Vagina (tissue), 2 donors: ENCODE results near the gene CDH13. TPM values are rescaled to one million over a fixed set of nuclear protein-coding genes. Genes with fewer than 3 reads are reported as not detected.

ENCODE experiments used
- DNase-seq, 2 donors: peaks; one replicate each; pipeline ENCODE4 v3.0.0-alpha.2; 2017; ENCODE audit errors: extremely low spot score in 2 of 2
- H3K27ac ChIP-seq: fragments of 200-600 bp; sonication (generic); one replicate; pipeline ENCODE4 v1.5.1; 2019
- H3K27me3 ChIP-seq: fragments of 200-600 bp; sonication (generic); one replicate; pipeline ENCODE4 v1.5.1; 2019
- H3K36me3 ChIP-seq, 2 donors: fragments of 200-600 bp; sonication (generic); one replicate each; pipeline ENCODE4 v1.5.1; 2017 to 2019
- H3K4me1 ChIP-seq: fragments of 200-600 bp; sonication (generic); one replicate; pipeline ENCODE4 v1.5.1; 2019
- H3K4me3 ChIP-seq, 2 donors: fragments of 200-600 bp; sonication (generic); 1 replicate in 1 of 2; 2 replicates in 1 of 2; pipeline ENCODE4 v1.5.1; 2016 to 2019
- H3K9me3 ChIP-seq: fragments of 200-600 bp; sonication (generic); one replicate; pipeline ENCODE4 v1.5.1; 2019
- POLR2A ChIP-seq, 2 donors: fragments of 450-650 bp; IDR thresholded peaks; one replicate each; pipeline ENCODE4 v1.6.1; 2017; ENCODE audit warnings: antibody characterized with exemption in 2 of 2, mild to moderate bottlenecking in 2 of 2, moderate library complexity in 2 of 2
- POLR2AphosphoS5 ChIP-seq, 2 donors: sonication (generic); formaldehyde crosslinking; IDR thresholded peaks; one replicate each; pipeline ENCODE4 v1.9.0; 2017; ENCODE audit warnings: antibody characterized with exemption in 2 of 2, mild to moderate bottlenecking in 2 of 2, low read depth in 1 of 2; ENCODE audit not compliant: insufficient read depth in 1 of 2
- intact Hi-C: fragments of 100-400 bp; cut with DNase I; formaldehyde crosslinking; loops from one replicate; pipeline ENCODE4 v1.15.1; 2023
- total RNA-seq: library from RNA; depleted of rRNA; stranded (reverse); fragments of >200 nt; gene quantifications from one replicate; pipeline ENCODE4 v1.2.3, GENCODE V29; 2016
- TF ChIP-seq, protein P1 (sequence below), 3 experiments: fragments of 450-650 bp in 2 of 3; fragments of 200-600 bp in 1 of 3; sonication (generic) in 1 of 3; IDR thresholded peaks; one replicate each; pipeline ENCODE4 v1.5.1; 2017 to 2019; ENCODE audit warnings: antibody characterized with exemption in 3 of 3, mild to moderate bottlenecking in 2 of 3, moderate library complexity in 2 of 3

Gene CDH13
- total RNA-seq, 1 donor from 2014 or later = 123 TPM

DNA sequence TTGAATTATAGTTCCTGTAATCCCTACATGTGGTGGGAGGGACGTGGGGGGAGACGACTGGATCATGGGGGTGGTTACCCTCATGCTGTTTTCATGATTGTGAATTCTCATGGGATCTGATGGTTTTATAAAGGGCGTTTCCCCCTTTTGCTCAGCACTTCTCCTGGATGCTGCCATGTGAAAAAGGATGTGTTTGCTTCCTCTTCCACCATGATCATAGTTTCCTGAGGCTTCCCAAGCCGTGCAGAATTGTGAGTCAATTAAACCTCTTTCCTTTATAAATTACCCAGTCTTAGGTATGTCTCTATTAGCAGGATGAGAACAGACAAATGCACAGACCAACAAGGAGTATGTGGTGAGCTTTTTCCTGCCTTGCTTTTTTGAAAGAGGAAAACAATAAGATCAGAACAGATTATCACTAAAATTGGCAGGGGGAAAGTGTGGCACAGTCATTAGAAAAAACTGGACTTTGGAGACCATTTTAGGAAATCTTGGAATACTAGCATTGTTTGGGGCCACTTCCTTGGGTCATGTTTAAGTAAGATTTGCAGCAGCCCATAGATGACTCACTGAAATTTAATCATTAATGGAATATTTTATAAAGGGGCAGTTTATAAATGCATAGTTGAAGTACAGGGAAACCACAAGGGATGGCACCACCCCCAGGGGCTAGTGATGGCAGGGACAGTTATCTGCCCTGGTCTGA lies 352.8 kb downstream of the CDH13 start:
- no peaks in the 10 kb centered on the region for H3K4me1 ChIP-seq
- H3K4me3 ChIP-seq = no peak overlapping the region
- H3K27me3 ChIP-seq = no peaks in the 10 kb centered on the region
- no peak for DNase-seq
- no peaks in the 10 kb centered on the region for H3K36me3 ChIP-seq
- H3K27ac ChIP-seq = no peak overlapping the region
- no peaks in the 10 kb centered on the region for H3K9me3 ChIP-seq
- TF ChIP-seq POLR2AphosphoS5 (IDR thresholded peaks at IDR 0.05; ENCODE audit: insufficient read depth in 1 of 2, low read depth in 1 of 2) (no peak), POLR2A (IDR thresholded peaks at IDR 0.05) (no peak)
- TF ChIP-seq, protein P1, sequence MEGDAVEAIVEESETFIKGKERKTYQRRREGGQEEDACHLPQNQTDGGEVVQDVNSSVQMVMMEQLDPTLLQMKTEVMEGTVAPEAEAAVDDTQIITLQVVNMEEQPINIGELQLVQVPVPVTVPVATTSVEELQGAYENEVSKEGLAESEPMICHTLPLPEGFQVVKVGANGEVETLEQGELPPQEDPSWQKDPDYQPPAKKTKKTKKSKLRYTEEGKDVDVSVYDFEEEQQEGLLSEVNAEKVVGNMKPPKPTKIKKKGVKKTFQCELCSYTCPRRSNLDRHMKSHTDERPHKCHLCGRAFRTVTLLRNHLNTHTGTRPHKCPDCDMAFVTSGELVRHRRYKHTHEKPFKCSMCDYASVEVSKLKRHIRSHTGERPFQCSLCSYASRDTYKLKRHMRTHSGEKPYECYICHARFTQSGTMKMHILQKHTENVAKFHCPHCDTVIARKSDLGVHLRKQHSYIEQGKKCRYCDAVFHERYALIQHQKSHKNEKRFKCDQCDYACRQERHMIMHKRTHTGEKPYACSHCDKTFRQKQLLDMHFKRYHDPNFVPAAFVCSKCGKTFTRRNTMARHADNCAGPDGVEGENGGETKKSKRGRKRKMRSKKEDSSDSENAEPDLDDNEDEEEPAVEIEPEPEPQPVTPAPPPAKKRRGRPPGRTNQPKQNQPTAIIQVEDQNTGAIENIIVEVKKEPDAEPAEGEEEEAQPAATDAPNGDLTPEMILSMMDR (IDR thresholded peaks at IDR 0.05) = no peak
- intact Hi-C loops = no loop called here

DNA sequence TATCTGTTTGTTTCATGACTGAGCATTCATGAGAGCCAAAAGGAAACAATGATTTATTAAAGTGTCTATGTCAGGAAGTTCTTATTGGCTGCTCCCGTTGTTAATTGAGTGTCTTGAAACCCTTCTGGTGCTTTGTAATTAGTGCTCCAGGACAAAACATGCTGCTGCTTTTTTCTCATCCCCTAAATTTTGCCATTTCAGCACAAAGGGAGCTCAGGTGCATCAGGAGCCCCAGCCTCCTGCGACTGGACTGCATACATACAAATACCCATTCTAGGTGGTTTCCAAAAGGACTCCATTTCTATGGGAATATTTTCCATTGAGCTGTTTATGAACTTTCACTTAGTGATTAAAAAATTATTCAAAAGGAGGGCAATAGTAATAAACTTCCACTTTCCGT lies 354.0 kb downstream of the CDH13 start:
- H3K36me3 ChIP-seq = no peaks in the 10 kb centered on the region
- H3K4me3 ChIP-seq = no peak overlapping the region
- no peaks in the 10 kb centered on the region for H3K27me3 ChIP-seq
- intact Hi-C loops = no loop called here
- no peaks in the 10 kb centered on the region for H3K9me3 ChIP-seq
- DNase-seq = no peak
- H3K27ac ChIP-seq = no peak overlapping the region
- H3K4me1 ChIP-seq = no peaks in the 10 kb centered on the region
- TF ChIP-seq, protein P1 (IDR thresholded peaks at IDR 0.05) = no peak
- TF ChIP-seq POLR2AphosphoS5 (IDR thresholded peaks at IDR 0.05; ENCODE audit: insufficient read depth in 1 of 2, low read depth in 1 of 2) (no peak), POLR2A (IDR thresholded peaks at IDR 0.05) (no peak)

DNA sequence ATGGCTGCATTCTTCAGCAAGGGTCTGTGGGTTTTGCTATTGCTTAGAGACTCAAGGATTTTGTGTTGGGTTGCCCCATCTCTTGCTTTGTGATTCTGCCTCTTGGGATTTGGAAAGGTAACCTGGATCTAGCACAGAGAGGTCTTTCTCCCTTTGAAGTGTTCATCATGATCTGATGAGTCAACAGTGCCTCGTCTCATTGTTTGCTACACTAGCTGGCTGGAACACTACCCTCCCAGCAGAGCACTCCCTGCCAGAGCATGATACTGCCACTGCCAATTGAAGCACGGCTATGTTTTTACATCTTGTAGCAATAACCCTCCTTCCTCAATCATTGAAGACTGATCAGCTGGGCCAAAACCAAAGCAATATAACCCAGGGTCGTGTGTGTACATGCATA lies 361.0 kb downstream of the CDH13 start:
- H3K36me3 ChIP-seq = no peaks in the 10 kb centered on the region
- H3K9me3 ChIP-seq = no peaks in the 10 kb centered on the region
- no peak overlapping the region for H3K27ac ChIP-seq
- no peaks in the 10 kb centered on the region for H3K4me1 ChIP-seq
- intact Hi-C loops = no loop called here
- no peaks in the 10 kb centered on the region for H3K27me3 ChIP-seq
- no peak for TF ChIP-seq POLR2A (IDR thresholded peaks at IDR 0.05)
- no peak for TF ChIP-seq POLR2AphosphoS5 (IDR thresholded peaks at IDR 0.05; ENCODE audit: insufficient read depth in 1 of 2, low read depth in 1 of 2)
- TF ChIP-seq, protein P1 (IDR thresholded peaks at IDR 0.05) = no peak
- no peak overlapping the region for H3K4me3 ChIP-seq
- no peak for DNase-seq

DNA sequence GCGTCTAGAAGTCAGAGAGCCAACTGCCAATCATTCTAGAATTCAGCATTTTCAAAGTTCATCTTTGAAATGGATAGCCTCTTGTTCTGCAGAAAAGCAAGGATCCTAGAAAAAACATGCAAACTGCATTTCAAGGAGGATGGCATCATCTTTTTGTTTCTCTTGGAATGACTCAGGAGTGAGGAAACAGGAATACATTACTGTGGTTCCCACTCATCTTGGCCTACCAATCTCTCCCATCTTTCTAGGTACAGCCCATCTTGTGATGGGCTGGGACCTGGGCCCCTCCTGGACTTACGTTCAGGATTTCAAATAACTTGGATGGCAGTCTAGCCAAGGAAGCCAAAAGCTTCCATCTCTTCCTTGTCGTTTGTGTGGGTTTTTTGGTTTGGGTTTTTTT lies 363.4 kb downstream of the CDH13 start:
- Histone ChIP-seq H3K4me1 (peaks cover 2% of the 10 kb centered on the region), H3K9me3 (no peaks in the 10 kb centered on the region), H3K27ac (no peak overlapping the region), H3K36me3 (no peaks in the 10 kb centered on the region), H3K4me3 (no peak overlapping the region), H3K27me3 (no peaks in the 10 kb centered on the region)
- no peak for DNase-seq
- TF ChIP-seq POLR2A (IDR thresholded peaks at IDR 0.05) = no peak
- no peak for TF ChIP-seq POLR2AphosphoS5 (IDR thresholded peaks at IDR 0.05; ENCODE audit: insufficient read depth in 1 of 2, low read depth in 1 of 2)
- TF ChIP-seq, protein P1 (IDR thresholded peaks at IDR 0.05) = no peak
- intact Hi-C loops = no loop called here

DNA sequence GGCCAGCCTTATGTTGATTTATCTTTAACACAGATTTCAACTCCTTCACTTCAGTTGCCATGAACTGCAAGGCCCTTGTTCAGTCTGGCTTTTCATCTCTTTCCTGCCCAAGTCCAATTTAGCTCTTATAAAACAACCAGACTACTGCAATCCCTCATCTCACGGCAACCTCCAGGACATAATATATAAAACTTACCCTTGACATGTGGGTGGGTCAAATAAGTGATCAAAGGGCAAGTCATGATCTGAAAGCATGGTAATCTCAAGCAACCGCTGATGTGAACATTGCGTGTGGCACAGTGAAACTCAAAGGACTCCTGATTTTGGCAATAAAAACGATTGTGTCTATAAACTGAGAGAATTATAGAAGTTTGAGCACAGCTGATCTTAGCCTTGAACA lies 364.6 kb downstream of the CDH13 start:
- no peaks in the 10 kb centered on the region for H3K36me3 ChIP-seq
- no peak overlapping the region for H3K4me3 ChIP-seq
- no peak overlapping the region for H3K27ac ChIP-seq
- no peaks in the 10 kb centered on the region for H3K27me3 ChIP-seq
- TF ChIP-seq POLR2AphosphoS5 (IDR thresholded peaks at IDR 0.05; ENCODE audit: insufficient read depth in 1 of 2, low read depth in 1 of 2) (no peak), POLR2A (IDR thresholded peaks at IDR 0.05) (no peak)
- TF ChIP-seq, protein P1 (IDR thresholded peaks at IDR 0.05) = no peak
- H3K9me3 ChIP-seq = no peaks in the 10 kb centered on the region
- intact Hi-C loops = no loop called here
- peaks cover 11% of the 10 kb centered on the region for H3K4me1 ChIP-seq
- no peak for DNase-seq
